Renal cortex interstitium (tissue), 3 donors: Measurements from ENCODE around the gene HSP90AA1. TPM values are rescaled to one million over a fixed set of nuclear protein-coding genes. Genes with fewer than 3 reads are reported as not detected.

Experiments
- polyA plus RNA-seq, 3 donors: library from polyadenylated mRNA; unstranded; fragments of 120-200 nt; gene quantifications; one replicate each; pipeline ENCODE4 v1.2.1, GENCODE V29; 2013; ENCODE audit not compliant: insufficient read length in 3 of 3

HSP90AA1 gene
- polyA plus RNA-seq, 3 donors = 734 to 768 (median 750) TPM

Other genes with a start within 250 kb of the HSP90AA1 start
- gene DYNC1H1, start 122.5 kb downstream of the HSP90AA1 start, polyA plus RNA-seq = 100 to 1,000 TPM; 335 to 380 (median 342) TPM
- 10 to 100 TPM; 28.3 to 31.1 (median 30.4) TPM for gene WDR20, start 52.9 kb upstream of the HSP90AA1 start, polyA plus RNA-seq
- gene MOK, start 218.1 kb upstream of the HSP90AA1 start, polyA plus RNA-seq = 10 to 100 TPM; 27.2 to 39.3 (median 28.0) TPM
- 10 to 100 TPM; 14.6 to 22.3 (median 15.1) TPM for gene ZNF839, start 232.7 kb upstream of the HSP90AA1 start, polyA plus RNA-seq